SHP77 treated with DMSO at 0.1 percent for 48 hours (cell line): Measurements from ENCODE around the gene ANKRD1.

Source experiments
- DNase-seq: peaks from one replicate; lab custom pipeline; 2025; lab: John Stamatoyannopoulos, UW

The ANKRD1 gene

GRCh38 chr10:90935581-90936275, 14.8 kb upstream of the ANKRD1 start:
- DNase-seq = no peak

GRCh38 chr10:90930971-90931871, 10.3 kb upstream of the ANKRD1 start:
- no peak for DNase-seq

- no peak for DNase-seq
These were observed 9.4 kb upstream of the ANKRD1 start for GRCh38 chr10:90930070-90930837.

GRCh38 chr10:90929179-90929578, 8.3 kb upstream of the ANKRD1 start:
- no peak for DNase-seq

- no peak for DNase-seq
These were observed 6.4 kb upstream of the ANKRD1 start for GRCh38 chr10:90927293-90927692.

GRCh38 chr10:90925079-90926029, 4.5 kb upstream of the ANKRD1 start:
- no peak for DNase-seq

- DNase-seq = no peak
These were observed 3.7 kb upstream of the ANKRD1 start for GRCh38 chr10:90924552-90924951.

- DNase-seq = no peak
These were observed 2.3 kb upstream of the ANKRD1 start for GRCh38 chr10:90923111-90923731.

- no peak for DNase-seq
These were observed 1.0 kb upstream of the ANKRD1 start for GRCh38 chr10:90921906-90922305.

- no peak for DNase-seq
These were observed 958 bp downstream of the ANKRD1 start for GRCh38 chr10:90919683-90920574.

GRCh38 chr10:90917968-90918318, 2.9 kb downstream of the ANKRD1 start:
- DNase-seq = no peak

GRCh38 chr10:90917238-90917967, 3.5 kb downstream of the ANKRD1 start:
- no peak for DNase-seq

- DNase-seq = no peak
These were observed 4.3 kb downstream of the ANKRD1 start for GRCh38 chr10:90916392-90917237.

GRCh38 chr10:90915766-90916075, 5.2 kb downstream of the ANKRD1 start:
- no peak for DNase-seq

- DNase-seq = no peak
These were observed 5.7 kb downstream of the ANKRD1 start for GRCh38 chr10:90914992-90915765.

- DNase-seq = no peak
These were observed 7.0 kb downstream of the ANKRD1 start for GRCh38 chr10:90913774-90914420.

- DNase-seq = no peak
These were observed 7.9 kb downstream of the ANKRD1 start for GRCh38 chr10:90912854-90913479.
